ENCODE results near the gene RAET1L.
"Not testable (repeated sequence)": the region's sequence is repeated elsewhere in the genome, so short reads cannot be mapped to it uniquely, and the experiment has no call there.

Gene RAET1L

DNA sequence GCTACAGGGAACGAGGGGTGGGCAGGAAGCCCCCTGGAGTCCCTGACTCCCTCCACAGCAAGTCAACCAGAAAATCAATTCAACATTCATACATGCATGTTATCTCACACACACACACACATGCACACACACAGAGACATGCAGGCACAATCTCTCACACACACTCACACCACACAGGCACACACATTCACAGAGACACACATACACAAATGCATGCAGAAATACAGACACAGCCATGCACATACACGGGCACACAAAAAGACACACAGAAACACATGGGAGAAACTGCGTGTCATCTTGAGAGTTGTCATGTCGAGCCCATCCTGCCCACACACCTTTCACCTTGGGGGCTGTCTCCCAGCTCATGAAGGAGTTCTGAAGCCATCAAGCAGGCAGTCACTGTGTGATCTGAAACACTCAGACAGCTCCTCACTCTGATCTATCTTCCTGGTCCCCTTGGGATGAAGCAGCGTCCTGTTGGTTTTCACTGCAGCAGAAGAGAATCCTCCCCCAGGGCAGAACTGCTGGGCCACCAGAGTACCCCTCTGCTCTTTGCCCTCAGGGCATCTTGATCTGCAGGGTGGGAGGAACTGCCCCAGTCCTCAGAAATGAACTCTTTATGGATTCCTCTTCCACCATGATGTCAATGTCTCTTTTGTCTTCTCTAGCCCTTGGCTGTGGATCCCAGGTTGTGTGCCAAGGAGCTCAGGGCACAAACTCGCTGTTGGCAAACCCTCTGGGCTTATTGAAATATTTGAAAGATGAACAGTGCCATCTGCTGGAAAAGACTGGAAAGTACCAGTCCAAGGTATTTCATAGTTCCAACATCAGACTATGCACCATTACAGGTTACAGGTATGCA, 8.8 kb downstream of the RAET1L start:
- DNase-seq (ENCODE audit: low read depth): no peak

DNA sequence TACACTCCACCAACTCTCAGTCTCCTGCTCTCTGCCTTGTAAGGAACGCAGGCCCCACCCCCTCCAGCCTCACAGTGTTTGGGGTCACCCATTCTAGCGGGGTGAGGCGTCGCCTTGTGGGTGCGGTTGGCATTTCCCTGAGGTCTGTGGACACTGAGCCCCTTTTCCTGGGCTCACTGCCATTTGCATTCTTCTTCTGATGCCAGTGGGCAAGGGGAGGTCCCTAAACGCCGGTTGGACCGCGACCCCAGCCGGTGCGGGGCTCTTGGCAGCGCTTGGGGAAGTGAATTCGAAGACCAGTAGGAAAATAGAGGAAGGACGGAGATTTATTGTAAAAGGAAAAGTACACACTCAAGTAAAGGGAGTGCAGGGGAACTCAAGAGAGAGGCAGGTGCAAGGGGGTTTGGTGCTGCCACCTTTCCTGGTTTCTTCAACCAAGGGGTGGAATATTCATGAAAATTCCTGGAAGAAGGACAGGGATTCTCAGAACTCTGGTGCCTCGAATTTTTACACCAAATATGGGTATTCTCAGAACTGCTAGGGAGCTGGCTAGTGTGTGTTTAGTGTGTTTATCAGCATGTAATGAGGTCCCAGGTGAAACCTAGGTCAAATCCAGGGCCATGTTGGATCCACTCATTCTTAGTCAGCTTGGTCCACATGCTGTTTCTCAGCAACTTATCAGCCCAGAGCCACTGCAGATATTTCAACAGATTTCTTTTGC, 9.9 kb downstream of the RAET1L start:
- DNase-seq (ENCODE audit: low read depth): not testable (repeated sequence)

DNA sequence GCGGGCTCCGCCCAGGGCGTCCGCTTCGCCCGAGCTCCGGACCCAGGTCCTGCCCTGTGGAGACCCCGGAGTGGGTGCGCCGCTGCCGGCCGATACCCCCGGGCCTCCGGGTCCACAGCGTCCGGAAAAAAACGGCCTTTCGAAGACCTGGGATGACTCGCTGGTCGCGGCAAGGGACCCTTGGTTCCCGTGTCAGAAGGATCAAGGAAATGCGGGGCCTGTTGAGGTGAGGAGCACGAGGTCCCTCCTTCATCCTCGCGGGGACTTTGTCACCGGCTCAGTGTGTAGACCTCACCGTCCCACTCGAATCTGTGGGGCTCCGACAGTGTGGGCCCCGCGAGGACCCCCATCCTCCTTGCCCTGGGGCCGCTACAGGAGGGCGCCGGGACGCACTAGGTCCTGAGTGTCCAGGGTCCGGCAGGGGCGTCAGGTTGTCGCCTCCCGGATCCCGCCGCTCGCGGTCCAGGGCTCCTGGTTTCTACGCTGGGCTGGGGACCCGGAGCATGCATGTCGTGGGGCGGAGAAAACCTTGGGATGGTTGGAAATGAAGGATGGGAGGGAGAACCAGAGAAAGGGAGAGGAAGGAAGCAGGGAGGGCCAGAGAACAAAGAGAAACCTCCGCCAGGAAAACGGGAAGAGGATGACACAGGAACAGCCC, 10.6 kb downstream of the RAET1L start:
- DNase-seq (ENCODE audit: low read depth): not testable (repeated sequence)

DNA sequence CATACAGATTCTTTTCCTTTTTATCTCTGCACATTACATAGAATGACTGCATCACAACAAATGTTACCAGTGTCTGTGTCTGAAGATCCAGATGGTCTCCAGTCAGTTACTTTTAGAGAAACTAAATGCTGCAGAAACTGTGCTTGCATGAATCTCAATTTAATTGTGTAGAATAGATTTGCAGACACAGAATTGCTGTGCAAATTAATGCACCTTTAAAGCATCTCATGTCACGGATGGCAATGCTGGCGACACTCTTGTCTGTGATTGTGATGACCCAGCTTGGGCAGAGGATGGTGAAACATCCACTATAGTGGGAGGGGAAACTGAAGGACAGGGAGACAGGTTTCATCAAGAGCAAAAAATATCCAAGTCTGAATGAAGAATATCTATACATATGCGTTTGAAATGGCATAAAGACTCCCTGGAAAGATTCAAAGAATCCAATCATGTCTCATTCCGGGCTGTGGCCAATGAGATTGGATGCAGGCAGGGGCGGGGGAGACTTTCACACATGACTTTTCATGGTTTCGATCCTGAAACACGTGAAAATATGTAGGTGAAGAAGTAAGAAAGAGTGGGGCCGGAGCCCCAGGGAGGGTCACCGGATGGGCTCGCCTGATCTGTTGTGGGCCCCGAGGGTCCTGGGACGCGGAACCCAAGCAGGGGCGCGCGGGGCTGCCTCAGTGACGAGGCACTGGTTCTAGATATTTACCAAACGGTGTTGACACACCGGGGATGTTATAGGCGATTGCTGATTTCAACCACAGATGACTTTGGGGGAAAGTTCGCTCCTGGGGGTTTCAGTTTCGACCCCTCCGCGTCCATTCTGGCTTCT, 11.3 kb downstream of the RAET1L start:
- not testable (repeated sequence) for DNase-seq (ENCODE audit: low read depth)

DNA sequence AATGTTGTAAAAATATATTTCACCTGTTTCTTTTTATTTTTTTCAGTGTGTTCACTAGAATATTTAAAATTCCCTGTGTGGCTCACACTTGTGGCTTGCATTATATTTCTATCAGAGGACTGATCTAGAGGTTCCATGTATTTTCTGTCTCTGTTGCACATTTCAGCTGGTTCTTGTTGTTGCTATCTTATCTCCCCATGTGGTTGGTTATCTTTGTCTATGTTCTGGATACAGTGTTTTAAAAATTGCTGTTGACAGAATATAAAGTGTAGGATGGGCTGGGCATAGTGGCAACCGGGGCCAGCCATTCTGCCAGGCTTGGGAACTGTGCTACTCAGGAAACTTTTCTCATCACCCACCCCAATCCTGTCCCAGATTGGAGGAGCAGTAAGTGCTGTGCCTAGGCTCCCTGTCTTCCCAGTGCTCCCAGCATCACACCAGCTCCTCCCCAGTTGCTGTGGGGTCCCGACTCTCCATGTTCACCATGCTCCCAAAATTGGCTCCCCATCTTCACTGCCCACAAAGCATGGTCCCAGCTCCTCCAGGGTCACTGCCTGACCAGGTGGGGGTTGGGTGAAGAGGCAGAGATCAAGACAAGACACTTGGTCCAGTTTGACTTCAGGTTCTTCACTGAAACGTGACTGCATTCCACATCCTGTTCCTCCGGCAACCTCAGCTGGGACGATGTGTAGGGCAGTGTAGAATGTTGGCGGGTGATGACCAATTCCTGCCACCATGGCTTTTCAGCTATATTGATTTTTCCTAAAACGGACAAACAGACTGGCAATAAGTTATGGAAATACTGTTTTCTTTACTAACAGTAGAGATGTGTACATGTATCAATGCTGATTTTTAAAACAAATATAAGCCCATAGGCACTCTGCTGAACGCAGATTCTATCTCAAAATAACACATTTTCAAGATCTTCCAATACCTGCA, 12.2 kb downstream of the RAET1L start:
- DNase-seq (ENCODE audit: low read depth): not testable (repeated sequence)

DNA sequence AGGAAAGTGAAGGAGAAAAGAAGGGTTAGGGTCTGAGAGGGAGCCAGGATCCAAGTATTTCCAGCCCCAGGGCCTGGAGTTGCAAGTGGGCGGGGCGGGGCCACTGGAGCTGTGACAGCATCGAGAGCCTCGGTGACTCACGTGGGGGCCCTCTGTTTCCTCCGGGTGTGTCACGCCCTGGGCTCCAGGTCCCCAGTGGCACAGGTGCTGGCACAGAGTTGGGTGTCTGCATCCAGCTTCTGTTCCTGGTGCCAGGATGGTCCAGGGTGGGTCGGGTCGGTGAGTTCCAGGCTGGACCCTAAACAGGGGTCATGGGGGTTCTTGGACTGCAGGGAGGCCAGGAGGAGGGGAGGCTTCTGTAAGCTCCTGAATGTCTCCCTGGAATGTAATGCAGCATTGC, 16.7 kb downstream of the RAET1L start:
- DNase-seq (ENCODE audit: low read depth): no peak

DNA sequence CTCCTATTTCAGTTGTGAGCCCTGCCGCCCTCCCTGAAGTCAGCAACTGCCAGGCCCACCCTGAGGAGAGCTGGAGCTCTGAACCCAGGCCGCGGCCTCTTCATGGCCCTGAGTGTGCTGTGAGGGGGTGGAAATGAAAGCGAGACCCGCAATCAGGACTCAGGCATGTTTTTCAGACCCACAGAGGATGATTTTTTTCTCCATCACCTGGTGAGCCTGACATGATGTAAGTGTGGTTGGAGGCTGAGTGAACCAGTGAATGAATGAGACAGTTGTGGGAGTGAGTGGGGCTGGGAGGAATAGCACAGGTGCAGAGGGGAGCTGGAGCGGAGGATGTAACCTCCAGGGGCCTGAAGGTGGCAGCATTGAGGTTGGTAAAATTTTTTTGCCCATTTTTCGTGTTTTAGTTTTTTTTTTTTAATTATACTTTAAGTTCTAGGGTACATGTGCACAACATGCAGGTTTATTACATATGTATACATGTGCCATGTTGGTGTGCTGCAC, 18.3 kb downstream of the RAET1L start:
- DNase-seq (ENCODE audit: low read depth): no peak

DNA sequence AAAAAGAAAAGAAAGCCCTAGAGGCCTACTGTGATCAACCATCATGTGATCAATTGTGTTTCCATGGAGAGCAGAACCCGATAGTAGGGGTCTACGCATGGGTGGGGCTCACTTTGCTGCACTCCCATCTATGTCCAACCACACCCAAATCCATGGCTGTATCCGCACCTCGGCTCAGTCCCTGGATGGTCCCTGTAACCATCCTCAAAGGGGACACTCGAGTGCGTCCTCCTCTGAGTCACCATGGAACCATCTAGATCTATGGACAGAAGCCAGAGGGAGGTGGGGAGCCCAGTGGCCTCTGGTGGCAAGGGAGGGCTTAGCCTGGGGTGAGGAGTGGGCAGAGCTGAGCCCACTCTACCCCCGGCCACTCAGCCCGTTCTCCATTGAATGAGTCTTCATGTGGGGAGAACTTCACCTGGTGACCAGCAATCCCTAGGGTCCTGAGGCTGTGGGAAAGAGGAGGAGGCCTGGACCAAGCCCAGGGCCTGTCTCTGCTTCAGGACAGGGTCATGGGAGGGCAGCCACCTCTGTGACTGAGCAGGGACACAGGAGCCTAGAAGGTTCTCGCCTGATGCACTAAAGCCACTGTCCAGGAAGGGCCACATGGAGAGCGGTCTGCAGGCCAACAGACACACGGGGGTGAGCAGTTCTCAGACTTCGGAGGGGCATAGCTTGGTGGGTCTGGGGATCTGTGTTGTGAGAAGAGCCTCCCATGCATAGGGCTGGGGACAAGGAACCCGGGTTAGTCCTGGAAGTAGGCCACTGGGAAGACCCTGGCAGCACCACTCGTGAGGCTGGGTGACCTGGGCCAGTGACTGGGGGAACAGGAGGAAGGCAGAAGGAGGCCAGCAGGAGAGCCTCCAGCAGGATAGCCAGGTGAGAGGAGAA, 19.3 kb downstream of the RAET1L start:
- DNase-seq (ENCODE audit: low read depth): no peak

DNA sequence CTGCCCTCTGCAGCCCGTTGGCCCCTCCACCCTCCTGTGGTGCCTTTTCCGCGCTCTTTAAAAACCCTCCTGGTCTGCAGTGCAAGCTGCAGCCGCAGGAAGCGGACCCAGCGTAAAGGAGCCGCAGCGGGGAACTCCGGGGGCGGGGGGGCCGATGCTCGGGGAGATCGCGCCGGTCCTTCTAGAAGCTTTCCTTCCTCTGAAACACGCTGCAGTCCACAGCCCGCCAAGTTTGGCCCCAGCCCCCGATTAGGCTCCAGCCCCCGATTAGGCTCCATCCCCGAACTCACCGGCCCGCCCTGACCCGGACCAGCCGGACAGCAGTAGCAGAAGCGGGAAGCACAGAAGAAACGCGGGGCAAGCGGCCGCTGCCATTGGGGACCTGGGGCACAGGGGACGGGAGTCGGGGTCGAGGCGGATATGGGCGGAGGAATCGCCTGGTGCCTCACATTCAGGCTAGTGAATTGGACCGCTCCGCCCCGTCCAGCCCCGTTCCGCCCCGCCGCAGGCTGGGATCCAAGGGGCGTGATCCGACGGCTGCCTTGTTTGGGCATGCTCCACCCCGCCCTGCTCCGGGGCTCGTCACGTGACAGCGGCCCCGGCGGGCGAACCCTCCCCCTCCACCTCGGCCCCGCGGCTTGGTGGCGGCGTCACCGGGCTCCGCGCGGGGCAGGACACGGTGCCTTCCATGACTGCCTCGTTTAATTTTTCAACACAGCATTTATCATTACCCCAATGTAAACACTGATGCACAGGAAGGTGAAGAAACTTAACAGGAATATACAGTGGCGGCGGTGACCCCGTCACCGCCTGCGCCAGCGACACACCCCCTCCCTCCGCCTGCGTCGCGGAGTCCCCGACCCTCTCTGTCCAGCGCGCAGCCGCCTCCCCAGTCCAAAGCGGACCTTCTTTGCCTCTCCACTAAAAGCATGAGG, 20.3 kb downstream of the RAET1L start:
- peak; percentile 79 for DNase-seq (ENCODE audit: low read depth)

DNA sequence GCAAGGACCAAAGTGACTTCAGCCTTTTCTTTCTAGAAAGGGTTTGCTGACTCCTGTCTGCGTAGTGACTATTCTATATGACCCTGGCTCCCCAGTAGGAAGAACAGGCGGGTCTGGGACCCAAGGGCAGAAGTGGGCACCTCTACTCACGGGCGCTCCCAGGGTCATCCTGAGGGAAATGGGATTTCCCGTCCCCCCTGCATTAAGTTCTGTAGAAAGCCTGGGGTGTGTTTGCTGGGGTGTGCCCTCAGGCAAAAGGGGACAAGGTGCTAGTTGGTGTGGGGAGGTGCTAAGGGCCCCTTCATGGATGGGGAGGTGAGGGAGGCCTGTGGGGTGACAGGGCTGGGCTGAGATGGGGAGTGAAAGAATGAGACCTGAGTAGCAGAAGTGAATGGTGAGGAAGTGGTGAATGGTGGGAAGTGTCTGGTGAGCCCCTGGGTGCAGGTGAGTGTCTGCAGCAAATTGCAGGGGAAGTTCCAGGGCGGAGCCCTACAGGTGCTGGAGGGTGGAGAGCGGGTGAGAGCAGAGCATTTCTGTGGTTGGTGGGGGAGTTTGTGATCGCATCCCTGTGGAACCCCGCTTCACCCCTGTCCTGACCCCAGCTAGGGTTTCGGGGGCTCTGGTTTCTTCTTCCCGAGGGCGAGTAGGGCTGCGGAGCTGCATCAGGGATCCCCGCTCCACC, 21.1 kb downstream of the RAET1L start:
- DNase-seq (ENCODE audit: low read depth): no peak

DNA sequence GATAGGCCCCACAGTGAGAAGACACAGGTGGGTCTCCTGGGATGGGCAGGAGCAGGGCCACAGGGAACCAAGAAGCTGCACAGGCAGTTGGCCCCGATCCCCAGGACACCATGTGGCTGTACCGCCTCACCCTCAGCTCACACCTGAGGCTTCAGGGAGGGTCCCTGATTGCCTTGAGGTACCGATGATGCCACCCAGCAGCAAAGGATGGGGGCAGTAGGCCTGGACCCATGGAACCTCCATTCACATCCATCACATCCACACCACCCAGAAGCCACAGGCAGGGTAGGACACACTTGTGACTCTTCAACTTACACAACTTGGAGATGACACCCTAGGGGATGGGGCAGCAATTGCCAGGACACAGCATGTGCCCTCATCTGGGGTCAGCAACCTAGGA, 21.7 kb downstream of the RAET1L start:
- not testable (repeated sequence) for DNase-seq (ENCODE audit: low read depth)

DNA sequence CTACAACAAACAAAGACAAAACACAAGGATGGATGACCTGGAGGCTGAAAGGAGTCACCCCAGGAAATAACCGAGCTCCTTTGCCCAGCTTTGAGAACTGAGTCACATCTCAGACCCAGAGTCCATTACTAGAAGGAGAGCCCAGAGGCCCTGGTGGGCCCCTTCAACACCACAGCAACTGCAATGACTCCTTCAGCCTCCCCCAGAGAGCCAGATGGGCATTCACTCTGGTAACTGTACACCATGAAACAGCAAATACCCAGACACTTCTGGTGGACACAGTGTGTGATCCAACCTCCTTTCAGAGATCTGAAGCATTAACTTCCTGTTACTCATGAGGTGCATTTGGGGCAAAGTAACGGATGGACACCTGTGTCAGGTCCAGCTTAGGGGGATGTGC, 22.6 kb downstream of the RAET1L start:
- no peak for DNase-seq (ENCODE audit: low read depth)

DNA sequence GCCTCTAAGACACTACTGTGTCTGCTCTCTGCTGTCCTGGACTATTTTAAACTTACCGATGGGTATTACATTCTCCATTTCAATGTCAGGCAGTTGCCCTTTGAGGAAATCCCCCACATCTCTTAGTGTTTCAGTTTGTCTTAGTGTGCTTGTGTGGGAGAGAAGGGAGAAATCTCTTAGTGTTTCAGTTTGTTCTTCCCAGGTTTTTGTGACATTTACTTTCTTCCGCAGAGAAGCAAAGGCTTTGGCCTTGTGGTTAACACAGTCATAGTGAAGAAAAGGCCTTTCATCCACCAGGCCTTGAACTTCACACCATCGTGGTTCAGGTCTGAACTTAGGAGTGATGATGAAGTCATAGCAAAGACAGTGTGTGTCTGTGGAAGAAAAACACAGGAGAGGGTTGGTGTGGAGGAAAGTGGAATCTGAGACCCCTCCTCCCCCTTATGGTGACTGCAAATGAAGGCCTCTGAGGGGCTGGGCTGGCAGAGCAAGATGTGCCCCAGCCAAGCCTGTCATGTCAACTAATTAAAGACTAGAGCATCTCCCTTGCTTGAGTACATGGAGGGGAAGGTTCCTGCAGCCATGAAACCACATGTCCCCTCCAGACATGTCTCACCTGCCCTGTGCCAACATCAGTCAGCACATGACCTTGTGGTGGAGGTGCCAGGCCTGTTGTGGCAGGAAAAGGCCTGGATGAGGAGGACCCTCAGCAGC, 23.9 kb downstream of the RAET1L start:
- no peak for DNase-seq (ENCODE audit: low read depth)

DNA sequence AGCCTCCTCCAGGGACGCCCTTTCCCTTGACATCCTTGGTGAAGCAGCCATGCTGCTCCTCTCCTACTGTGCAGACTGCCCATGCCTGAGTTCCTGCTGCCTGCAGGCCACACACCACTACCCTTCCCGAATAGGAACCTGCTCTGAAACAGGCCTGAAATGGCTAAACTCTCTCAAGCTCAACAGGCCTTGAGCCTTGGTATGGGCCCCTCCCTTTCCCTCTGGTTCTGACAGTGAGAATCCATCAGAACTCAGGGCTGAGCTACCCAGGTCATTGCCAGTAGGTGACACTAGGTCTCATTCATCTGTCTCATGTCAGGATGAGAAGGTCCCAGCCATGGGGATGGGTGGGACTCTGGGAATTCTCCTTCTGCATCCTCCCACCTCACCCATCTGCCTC, 25.7 kb downstream of the RAET1L start:
- DNase-seq (ENCODE audit: low read depth): no peak

DNA sequence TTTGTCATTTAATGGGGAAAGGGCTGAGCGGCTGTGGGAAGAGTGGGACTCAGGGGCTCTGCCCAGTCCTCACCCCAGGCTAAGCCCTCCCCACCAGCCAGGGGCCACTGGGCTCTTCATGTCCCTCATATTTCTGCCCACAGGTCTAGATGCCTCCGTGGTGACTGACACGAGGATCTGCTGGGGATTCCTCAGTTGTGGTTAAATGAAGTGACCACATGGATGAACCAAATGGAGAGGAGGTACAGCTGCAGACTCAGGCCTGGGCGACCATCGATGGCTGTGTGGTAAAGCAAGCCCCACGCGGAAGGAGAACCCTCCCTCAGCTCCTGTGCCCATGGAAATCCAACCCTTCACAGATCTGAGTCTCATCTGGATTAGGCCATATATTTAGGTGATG, 29.4 kb downstream of the RAET1L start:
- no peak for DNase-seq (ENCODE audit: low read depth)

DNA sequence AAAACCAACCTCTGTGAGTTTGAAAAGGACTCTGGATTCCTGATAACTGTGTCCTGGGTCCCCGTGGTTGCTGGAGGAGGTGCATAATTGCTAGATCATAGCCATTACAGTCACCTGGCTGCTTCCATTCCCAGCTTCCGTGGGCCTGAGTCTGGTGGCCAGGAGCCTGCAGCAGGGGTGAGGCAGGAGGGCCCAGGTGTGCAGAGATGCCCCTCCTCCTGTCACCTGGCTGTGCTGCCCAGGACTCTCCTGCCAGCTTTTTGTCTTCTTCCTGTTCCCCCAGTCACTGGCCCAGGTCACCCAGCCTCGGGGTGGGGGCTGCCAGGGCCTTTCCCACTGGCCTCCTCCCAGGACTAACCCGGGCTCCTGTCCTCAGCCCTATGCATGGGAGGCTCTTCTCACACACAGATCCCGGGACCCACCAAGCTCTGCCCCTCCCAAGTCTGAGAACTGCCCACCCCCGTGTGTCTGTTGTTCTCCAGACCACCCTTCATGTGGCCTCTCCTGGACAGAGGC, 30.0 kb downstream of the RAET1L start:
- no peak for DNase-seq (ENCODE audit: low read depth)

DNA sequence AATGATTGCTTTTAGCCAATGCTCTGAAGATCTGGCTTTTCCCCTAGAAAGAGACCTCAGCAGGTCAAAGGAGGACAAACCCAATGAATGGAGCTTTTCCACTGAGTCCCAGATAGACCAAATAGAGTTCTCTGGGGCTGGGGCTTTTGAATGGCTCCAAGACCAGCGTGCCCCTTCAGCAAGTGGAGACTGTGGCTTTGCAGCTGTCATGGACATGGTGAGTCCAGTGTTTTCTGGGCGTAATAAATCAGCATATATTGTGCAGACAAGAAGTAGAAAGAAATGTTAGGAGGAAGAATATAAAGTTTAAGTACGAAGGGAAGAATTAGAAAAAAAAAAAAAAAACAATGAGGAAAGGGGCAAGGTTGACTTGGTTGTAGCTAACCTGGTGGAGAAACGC, 33.5 kb downstream of the RAET1L start:
- no peak for DNase-seq (ENCODE audit: low read depth)

Measured in stimulated activated CD8-positive, alpha-beta memory T cell treated with anti-CD3 and anti-CD28 coated beads, Interleukin-12 subunit alpha, Interleukin-12 subunit beta, amount 100 ng/mL, for 4 hours (primary cell).